Activated CD4-positive, alpha-beta T cell treated with anti-CD3 and anti-CD28 coated beads, Interleukin-2, amount 10 ng/mL, durations not matched to agents 7 days and 5 days (primary cell): ENCODE measurements around the gene FOXO3. TPM values are rescaled to one million over a fixed set of nuclear protein-coding genes. Genes with fewer than 3 reads are reported as not detected.

Experiments used
- CTCF ChIA-PET: fragments of 350-600 bp; sonication (Branson Sonifier 250); formaldehyde crosslinking; loops from one replicate; lab custom pipeline; 2021; ENCODE audit warnings: antibody characterized with exemption; lab: Charles Lee
- POLR2A ChIA-PET: fragments of 350-600 bp; sonication (Branson Sonifier 250); formaldehyde crosslinking; loops from one replicate; lab custom pipeline; 2021; ENCODE audit warnings: antibody characterized with exemption; lab: Charles Lee
- DNase-seq: peaks from one replicate; pipeline ENCODE4 v3.0.0-alpha.2; 2020
- H3K27ac Mint-ChIP-seq: one replicate; pipeline ENCODE4 v1.8.0; 2021; ENCODE audit warnings: mild to moderate bottlenecking, moderate library complexity, mixed read lengths
- H3K27me3 Mint-ChIP-seq: one replicate; pipeline ENCODE4 v1.8.0; 2021; ENCODE audit warnings: mixed read lengths
- H3K36me3 Mint-ChIP-seq: one replicate; pipeline ENCODE4 v1.8.0; 2021; ENCODE audit warnings: low read depth, mixed read lengths
- H3K4me1 Mint-ChIP-seq: one replicate; pipeline ENCODE4 v1.8.0; 2021; ENCODE audit warnings: mixed read lengths
- H3K4me3 Mint-ChIP-seq: one replicate; pipeline ENCODE4 v1.8.0; 2021; ENCODE audit warnings: mild to moderate bottlenecking, moderate library complexity, mixed read lengths
- H3K9me3 Mint-ChIP-seq: one replicate; pipeline ENCODE4 v1.8.0; 2021; ENCODE audit warnings: mixed read lengths
- total RNA-seq, 2 experiments: library from RNA; stranded (reverse); gene quantifications; one replicate each; pipeline ENCODE4 v1.2.3, GENCODE V29; 2021

Gene FOXO3
- total RNA-seq, 2 experiments from 2014 or later: 11.2 to 12.8 TPM

DNA sequence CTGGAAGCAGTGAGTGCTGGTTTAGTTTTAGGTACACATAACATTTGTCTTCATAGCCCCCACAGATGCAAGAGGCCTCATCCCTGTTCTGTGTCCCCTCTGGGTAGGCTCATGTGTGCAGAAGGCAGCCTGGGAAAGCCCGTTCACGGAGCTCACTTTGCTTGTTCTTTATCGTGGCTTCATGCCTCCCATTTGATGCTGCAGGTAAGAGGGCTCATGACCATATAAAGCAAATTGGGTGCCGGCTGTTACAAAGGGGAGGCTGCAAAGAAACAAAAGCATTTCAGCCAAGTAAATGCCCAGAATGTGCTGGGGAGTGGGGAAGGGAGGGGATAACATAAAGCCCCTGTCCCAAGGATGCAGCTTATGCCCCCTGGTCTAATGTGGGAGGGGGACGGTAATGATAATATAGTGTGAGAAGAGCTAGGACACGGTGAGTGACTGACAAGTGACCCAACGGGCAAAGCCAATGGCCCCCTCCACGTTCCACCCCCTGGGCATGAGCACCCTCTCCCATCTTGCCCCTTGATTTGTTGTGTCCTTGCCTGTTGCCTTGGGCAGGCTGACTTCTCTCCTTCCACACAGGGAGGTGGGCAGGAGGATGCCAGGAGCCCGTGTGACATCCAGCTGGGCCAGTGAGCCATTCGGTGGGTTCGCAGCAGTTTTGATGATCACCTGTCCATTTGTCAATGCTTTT is 138.0 kb downstream of the FOXO3 start:
- POLR2A ChIA-PET: no interaction called here

GRCh38 chr6:108699290-108700041 is 138.7 kb downstream of the FOXO3 start:
- DNase-seq: no peak

More for the DNA sequence above, 138.0 kb downstream of the FOXO3 start:
- CTCF ChIA-PET: interaction anchor here (0.6 to 0.8 kb wide), 2 partner anchors 11 to 106 kb away, joined by 3 to 7 read pairs; no protein-coding TSS in a partner anchor
- H3K27ac Mint-ChIP-seq: no peak overlapping the region
- peaks cover 23% of the 10 kb centered on the region for H3K9me3 Mint-ChIP-seq
- no peaks in the 10 kb centered on the region for H3K27me3 Mint-ChIP-seq
- no peaks in the 10 kb centered on the region for H3K4me1 Mint-ChIP-seq
- DNase-seq: no peak
- H3K36me3 Mint-ChIP-seq: peaks cover 2% of the 10 kb centered on the region
- no peak overlapping the region for H3K4me3 Mint-ChIP-seq

DNA sequence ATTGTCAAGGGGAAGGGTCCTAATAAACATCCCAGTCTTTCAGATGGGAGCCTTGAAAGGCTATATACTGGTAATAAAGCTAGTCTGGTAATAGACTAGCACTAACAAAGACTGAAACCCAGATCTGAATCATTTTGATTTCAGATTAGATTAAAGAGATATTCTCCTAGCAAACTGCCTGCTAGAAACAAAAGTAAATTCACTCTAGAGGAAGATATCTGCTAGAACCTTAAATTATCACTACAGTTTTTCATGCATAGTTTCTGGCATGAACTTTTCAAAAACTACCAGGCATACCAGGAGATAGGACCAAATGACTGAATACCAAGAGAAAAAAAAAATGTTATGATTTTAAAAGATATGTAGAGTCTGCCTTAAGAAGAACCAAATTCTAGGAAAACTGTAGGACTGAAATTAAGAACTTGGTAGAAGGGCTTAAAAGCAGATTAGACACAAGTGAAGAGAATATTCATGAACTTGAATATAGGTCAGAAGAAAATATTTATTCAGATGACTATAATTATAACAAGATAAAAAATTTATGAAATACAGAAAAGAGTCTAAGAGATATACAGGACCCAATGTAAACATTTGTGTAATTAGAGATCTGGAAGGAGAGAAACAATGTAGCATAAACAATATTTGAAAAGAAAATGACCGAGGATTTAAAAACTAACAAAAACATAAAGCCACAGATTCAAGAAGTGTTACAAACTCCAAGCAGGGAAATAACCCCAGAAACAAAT is 141.6 kb downstream of the FOXO3 start:
- Mint-ChIP-seq H3K36me3 (peaks cover 2% of the 10 kb centered on the region), H3K27ac (no peak overlapping the region), H3K4me3 (no peak overlapping the region), H3K4me1 (no peaks in the 10 kb centered on the region), H3K27me3 (no peaks in the 10 kb centered on the region), H3K9me3 (peaks cover 23% of the 10 kb centered on the region)
- DNase-seq: no peak
- ChIA-PET POLR2A (no interaction called here), CTCF (interaction anchor here (1.0 to 1.5 kb wide), 2 partner anchors 11 to 12 kb away, joined by 3 to 4 read pairs; no protein-coding TSS in a partner anchor)

More at GRCh38 chr6:108699290-108700041, 138.7 kb downstream of the FOXO3 start:
- no peak overlapping the region for H3K27ac Mint-ChIP-seq
- no peaks in the 10 kb centered on the region for H3K27me3 Mint-ChIP-seq
- H3K36me3 Mint-ChIP-seq: peaks cover 2% of the 10 kb centered on the region
- no peaks in the 10 kb centered on the region for H3K4me1 Mint-ChIP-seq
- peaks cover 23% of the 10 kb centered on the region for H3K9me3 Mint-ChIP-seq
- ChIA-PET CTCF (interaction anchor here (0.6 to 0.9 kb wide), 2 partner anchors 22 to 107 kb away, joined by 3 to 7 read pairs; no protein-coding TSS in a partner anchor), POLR2A (no interaction called here)
- H3K4me3 Mint-ChIP-seq: no peak overlapping the region

DNA sequence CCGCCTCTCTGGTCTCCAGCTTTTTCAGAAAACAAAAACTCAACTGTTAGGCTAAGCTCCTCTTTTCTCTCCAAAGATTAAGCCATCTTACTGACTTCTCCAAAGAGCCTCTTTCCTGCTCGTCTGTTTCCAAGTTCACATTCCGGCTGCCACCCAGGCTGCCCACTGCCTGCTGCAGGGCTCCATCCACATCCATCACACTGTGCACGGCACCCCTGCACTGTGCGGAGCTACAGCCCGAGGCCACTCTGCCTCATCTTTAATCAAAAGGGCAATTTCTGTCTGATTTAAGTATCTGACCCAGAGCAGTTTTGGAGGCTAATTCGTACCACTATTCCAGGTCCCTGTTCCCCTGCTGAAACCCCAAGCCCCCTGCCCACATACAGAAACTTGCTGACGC is 145.9 kb downstream of the FOXO3 start:
- DNase-seq: no peak
- Mint-ChIP-seq H3K4me3 (no peak overlapping the region), H3K27me3 (no peaks in the 10 kb centered on the region), H3K27ac (no peak overlapping the region), H3K9me3 (peaks cover 11% of the 10 kb centered on the region), H3K36me3 (peaks cover 2% of the 10 kb centered on the region), H3K4me1 (no peaks in the 10 kb centered on the region)
- ChIA-PET POLR2A (no interaction called here), CTCF (no interaction called here)

- no peak overlapping the region for H3K27ac Mint-ChIP-seq
- CTCF ChIA-PET: no interaction called here
These were observed 146.7 kb downstream of the FOXO3 start for GRCh38 chr6:108707328-108707976.

DNA sequence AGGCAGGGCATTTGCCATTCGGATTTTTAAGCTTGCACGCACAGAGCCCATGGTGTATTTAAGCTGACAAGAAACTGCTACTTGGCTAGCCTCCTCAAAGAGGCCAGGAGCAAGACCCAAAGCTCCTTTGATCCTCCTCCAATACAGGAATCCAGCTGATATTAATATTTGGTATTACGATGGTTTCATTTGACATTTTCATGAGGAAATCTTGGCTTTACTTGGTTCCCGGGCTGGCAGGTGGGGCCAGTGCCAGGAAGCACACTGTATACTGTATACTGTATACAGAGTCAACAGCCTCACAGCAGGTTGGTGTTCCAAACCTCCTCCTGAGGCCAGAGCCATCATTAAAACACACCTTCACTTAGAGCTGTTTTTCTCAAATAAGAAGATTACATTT is 149.3 kb downstream of the FOXO3 start:
- Mint-ChIP-seq H3K27me3 (peaks cover 3% of the 10 kb centered on the region), H3K36me3 (no peaks in the 10 kb centered on the region), H3K27ac (no peak overlapping the region), H3K4me3 (no peak overlapping the region), H3K4me1 (peaks cover 4% of the 10 kb centered on the region), H3K9me3 (no peaks in the 10 kb centered on the region)
- no peak for DNase-seq
- ChIA-PET CTCF (interaction anchor here (1.1 to 1.2 kb wide), 2 partner anchors 12 to 25 kb away, joined by 3 read pairs; no protein-coding TSS in a partner anchor), POLR2A (no interaction called here)

More at GRCh38 chr6:108707328-108707976, 146.7 kb downstream of the FOXO3 start:
- Mint-ChIP-seq H3K4me3 (no peak overlapping the region), H3K9me3 (peaks cover 7% of the 10 kb centered on the region), H3K36me3 (no peaks in the 10 kb centered on the region), H3K4me1 (no peaks in the 10 kb centered on the region), H3K27me3 (no peaks in the 10 kb centered on the region)
- DNase-seq: no peak
- POLR2A ChIA-PET: no interaction called here

- CTCF ChIA-PET: interaction anchor here (1.2 kb wide), 1 partner anchor 25 kb away, joined by 3 read pairs; no protein-coding TSS in a partner anchor
- Mint-ChIP-seq H3K4me3 (no peak overlapping the region), H3K36me3 (no peaks in the 10 kb centered on the region), H3K27me3 (peaks cover 3% of the 10 kb centered on the region), H3K9me3 (no peaks in the 10 kb centered on the region), H3K27ac (no peak overlapping the region), H3K4me1 (peaks cover 4% of the 10 kb centered on the region)
- no peak for DNase-seq
- POLR2A ChIA-PET: no interaction called here
These were observed 149.8 kb downstream of the FOXO3 start for GRCh38 chr6:108710551-108710950.

- Mint-ChIP-seq H3K9me3 (no peaks in the 10 kb centered on the region), H3K4me1 (peaks cover 4% of the 10 kb centered on the region), H3K36me3 (no peaks in the 10 kb centered on the region), H3K4me3 (no peak overlapping the region), H3K27ac (no peak overlapping the region), H3K27me3 (peaks cover 3% of the 10 kb centered on the region)
- DNase-seq: no peak
- ChIA-PET POLR2A (no interaction called here), CTCF (no interaction called here)
These were observed 150.4 kb downstream of the FOXO3 start for GRCh38 chr6:108711071-108711470.

GRCh38 chr6:108711826-108712225 is 151.1 kb downstream of the FOXO3 start:
- no peak for DNase-seq
- POLR2A ChIA-PET: no interaction called here
- Mint-ChIP-seq H3K4me3 (no peak overlapping the region), H3K36me3 (no peaks in the 10 kb centered on the region), H3K9me3 (no peaks in the 10 kb centered on the region), H3K27ac (no peak overlapping the region), H3K4me1 (peaks cover 4% of the 10 kb centered on the region), H3K27me3 (peaks cover 3% of the 10 kb centered on the region)
- CTCF ChIA-PET: no interaction called here

DNA sequence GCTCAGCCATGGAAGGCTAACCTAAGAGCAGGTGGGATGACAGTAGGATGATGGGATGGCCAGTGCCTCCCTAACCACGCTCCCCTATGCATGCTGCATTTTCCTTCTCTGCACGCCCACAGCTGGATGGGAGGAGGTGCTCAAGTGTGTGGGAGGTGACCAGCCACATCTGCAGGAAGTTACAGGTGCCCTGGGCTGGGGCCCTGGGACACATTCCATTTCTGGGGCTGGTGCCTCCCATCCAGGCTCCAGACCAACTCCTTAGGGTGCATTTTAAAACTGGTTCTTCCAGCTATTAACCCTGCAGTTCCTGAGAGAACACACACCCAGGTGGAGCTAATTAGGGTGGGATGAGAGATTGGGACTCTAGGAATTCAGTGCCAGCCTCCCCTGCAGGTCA is 152.2 kb downstream of the FOXO3 start:
- H3K9me3 Mint-ChIP-seq: no peaks in the 10 kb centered on the region
- CTCF ChIA-PET: interaction anchor here (1.4 to 1.7 kb wide), 2 partner anchors 8 to 10 kb away, joined by 4 read pairs; no protein-coding TSS in a partner anchor
- POLR2A ChIA-PET: no interaction called here
- no peak overlapping the region for H3K4me3 Mint-ChIP-seq
- no peak for DNase-seq
- H3K36me3 Mint-ChIP-seq: no peaks in the 10 kb centered on the region
- H3K4me1 Mint-ChIP-seq: peaks cover 4% of the 10 kb centered on the region
- no peak overlapping the region for H3K27ac Mint-ChIP-seq
- peaks cover 3% of the 10 kb centered on the region for H3K27me3 Mint-ChIP-seq

GRCh38 chr6:108714101-108714765 is 153.5 kb downstream of the FOXO3 start:
- ChIA-PET POLR2A (no interaction called here), CTCF (interaction anchor here (0.6 to 1.7 kb wide), 6 partner anchors 9 to 48 kb away, joined by 3 to 4 read pairs (median 4); no protein-coding TSS in a partner anchor)
- Mint-ChIP-seq H3K27ac (no peak overlapping the region), H3K9me3 (no peaks in the 10 kb centered on the region), H3K36me3 (no peaks in the 10 kb centered on the region), H3K4me3 (no peak overlapping the region), H3K4me1 (peaks cover 4% of the 10 kb centered on the region), H3K27me3 (peaks cover 3% of the 10 kb centered on the region)
- no peak for DNase-seq
